HepG2 (cell line): ENCODE data around the gene RPUSD4. TPM values are rescaled to one million over a fixed set of nuclear protein-coding genes. Genes with fewer than 3 reads are reported as not detected.
A peak's percentile ranks its signal among the peaks of the same experiment; 100 is the strongest.

Source experiments
- ATF5 ChIP-seq: sonication (generic); formaldehyde crosslinking; IDR thresholded peaks from 2 replicates; pipeline ENCODE4 v1.4.0; 2020; ENCODE audit warnings: mild to moderate bottlenecking, low read depth, missing genetic modification reagents
- CC2D1A ChIP-seq: sonication (generic); formaldehyde crosslinking; IDR thresholded peaks from 2 replicates; pipeline ENCODE4 v1.8.1; 2023; ENCODE audit warnings: mild to moderate bottlenecking, missing genetic modification reagents
- HNRNPL ChIP-seq: fragments of 200-400 bp; formaldehyde crosslinking; IDR thresholded peaks from 2 replicates; pipeline ENCODE4 v1.6.1; 2017; ENCODE audit warnings: mild to moderate bottlenecking, low read depth, low read length
- ISL2 ChIP-seq: sonication (generic); formaldehyde crosslinking; IDR thresholded peaks from 2 replicates; pipeline ENCODE4 v1.5.0; 2020; ENCODE audit warnings: missing genetic modification reagents
- KDM5B ChIP-seq: sonication (generic); formaldehyde crosslinking; IDR thresholded peaks from 2 replicates; pipeline ENCODE4 v1.4.0; 2020; ENCODE audit warnings: missing genetic modification reagents, mild to moderate bottlenecking, borderline replicate concordance
- NFE2L1 ChIP-seq: sonication (generic); formaldehyde crosslinking; IDR thresholded peaks from 2 replicates; pipeline ENCODE4 v1.4.0; 2020; ENCODE audit warnings: missing genetic modification reagents, mild to moderate bottlenecking, borderline replicate concordance
- PAX8 ChIP-seq: sonication (generic); formaldehyde crosslinking; IDR thresholded peaks from 2 replicates; pipeline ENCODE4 v1.8.0; 2022; ENCODE audit warnings: mild to moderate bottlenecking, missing genetic modification reagents, borderline replicate concordance
- RXRA ChIP-seq: sonication (generic); formaldehyde crosslinking; IDR thresholded peaks from 2 replicates; pipeline ENCODE4 v1.5.1; 2020; ENCODE audit warnings: missing genetic modification reagents
- SATB2 ChIP-seq: sonication (generic); formaldehyde crosslinking; IDR thresholded peaks from 2 replicates; pipeline ENCODE4 v1.5.0; 2020; ENCODE audit warnings: missing genetic modification reagents
- SOX6 ChIP-seq, 2 experiments: fragments of 450-650 bp in 1 of 2; sonication (generic) in 1 of 2; formaldehyde crosslinking in 1 of 2; IDR thresholded peaks; 2 replicates each; pipeline versions ENCODE4 v1.4.0 to v1.6.1; 2017 to 2020; ENCODE audit warnings: antibody characterized with exemption in 1 of 2, mild to moderate bottlenecking in 1 of 2, missing genetic modification reagents in 1 of 2
- TBX2 ChIP-seq: sonication (generic); formaldehyde crosslinking; IDR thresholded peaks from 2 replicates; pipeline ENCODE4 v1.5.0; 2020; ENCODE audit warnings: missing genetic modification reagents, mild to moderate bottlenecking, borderline replicate concordance
- THAP7 ChIP-seq: sonication (generic); formaldehyde crosslinking; IDR thresholded peaks from 2 replicates; pipeline ENCODE4 v1.8.1; 2023; ENCODE audit warnings: mild to moderate bottlenecking, missing genetic modification reagents
- ZHX1 ChIP-seq: sonication (generic); formaldehyde crosslinking; IDR thresholded peaks from 2 replicates; pipeline ENCODE4 v1.8.1; 2022; ENCODE audit warnings: low read depth, mild to moderate bottlenecking, missing genetic modification reagents
- ZKSCAN8 ChIP-seq: IDR thresholded peaks from 2 replicates; pipeline ENCODE4 v1.6.1; 2016; ENCODE audit warnings: borderline replicate concordance, missing genetic modification reagents, missing compliant biosample characterization
- ZMYM3 ChIP-seq: sonication (generic); formaldehyde crosslinking; IDR thresholded peaks from 2 replicates; pipeline ENCODE4 v1.5.1; 2020; ENCODE audit warnings: mild to moderate bottlenecking, missing genetic modification reagents
- ZNF10 ChIP-seq: sonication (generic); formaldehyde crosslinking; IDR thresholded peaks from 2 replicates; pipeline ENCODE4 v1.4.0; 2020; ENCODE audit warnings: mild to moderate bottlenecking, low read depth, missing genetic modification reagents, borderline replicate concordance
- ZNF451 ChIP-seq: sonication (generic); formaldehyde crosslinking; IDR thresholded peaks from 2 replicates; pipeline ENCODE4 v1.5.0; 2020; ENCODE audit warnings: mild to moderate bottlenecking, missing genetic modification reagents
- polyA plus RNA-seq, 8 experiments: library from polyadenylated mRNA; depleted of rRNA in 3 of 8; stranded (reverse) in 7 of 8; unstranded in 1 of 8; fragments of >200 nt; fragmentation: Illumina TruSeq in 4 of 8; extraction: Trizol in 4 of 8; gene quantifications; 2 replicates each; pipeline versions ENCODE4 v1.2.1 to v1.2.3, GENCODE V29; 2011 to 2016; ENCODE audit warnings: low read depth in 4 of 8, missing spikeins in 1 of 8, mixed read lengths in 1 of 8; ENCODE audit not compliant: insufficient read depth in 1 of 8
- total RNA-seq, 5 experiments: library from RNA; depleted of rRNA; stranded (reverse); fragments of >200 nt; fragmentation: Illumina TruSeq; extraction: Trizol; gene quantifications; 2 replicates each; pipeline ENCODE4 v1.2.3, GENCODE V29; 2016; ENCODE audit warnings: low read depth in 1 of 5
- TF ChIP-seq, protein P1 (sequence below): sonication (generic); formaldehyde crosslinking; IDR thresholded peaks from 2 replicates; pipeline ENCODE4 v1.9.0; 2021; ENCODE audit warnings: missing genetic modification reagents, borderline replicate concordance
- TF ChIP-seq, protein P2 (sequence below): sonication (generic); formaldehyde crosslinking; IDR thresholded peaks from 2 replicates; pipeline ENCODE4 v1.4.0; 2020; ENCODE audit warnings: missing genetic modification reagents, borderline replicate concordance

Gene RPUSD4
- total and polyA plus RNA-seq, 2 of the 13 experiments (the other 11 are each of a cell fraction or from before 2014, with no cell fraction given), result 45.0 to 52.9 TPM

DNA sequence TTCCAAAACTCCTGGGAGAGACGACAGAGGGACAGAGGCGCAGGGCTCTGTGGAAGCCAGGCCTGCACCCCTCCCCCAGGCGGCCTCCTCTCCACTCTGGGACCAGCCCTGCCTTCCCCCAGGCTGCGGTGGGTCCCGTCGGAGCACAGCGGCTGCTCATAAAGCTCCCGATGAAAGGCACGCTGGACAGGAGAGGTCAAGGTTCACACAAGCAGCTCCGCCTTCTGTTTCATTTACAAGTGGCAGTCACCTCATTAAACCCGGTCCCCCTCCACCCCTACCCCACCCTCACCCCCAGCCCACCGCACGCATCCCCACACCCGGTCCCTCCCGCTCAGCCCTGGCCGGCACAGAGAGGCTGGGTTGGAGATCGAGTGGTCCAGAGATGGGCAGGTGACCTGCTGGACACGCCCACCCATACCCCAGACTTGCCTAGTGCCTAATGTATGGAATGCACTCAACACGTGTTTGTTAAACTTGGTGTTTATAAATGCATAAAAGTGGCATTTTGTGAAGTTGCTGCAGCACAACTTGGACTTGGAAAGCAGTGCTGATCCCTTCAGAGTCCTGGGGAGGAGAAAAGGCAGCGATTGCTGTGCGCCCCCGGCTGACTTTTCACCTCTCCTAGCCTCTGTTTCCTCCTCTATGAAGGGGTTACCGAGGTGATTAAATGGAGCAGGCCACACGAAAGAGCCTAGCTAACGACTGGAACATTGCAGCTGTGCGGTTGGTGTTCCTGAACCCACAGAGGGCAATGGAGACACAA, 26.0 kb downstream of the RPUSD4 start (continued):
- TF ChIP-seq ATF5 (no peak), PAX8 (CRISPR knock-in tag) (no peak), HNRNPL (0 out of 2 replicates have a peak, but pooled peaks have one; percentile 34), THAP7 (CRISPR knock-in tag) (no peak), ZKSCAN8 (CRISPR knock-in tag) (no peak), ZNF451 (CRISPR knock-in tag) (no peak), TBX2 (CRISPR knock-in tag) (peak; percentile 55; the same call in 1 of the 2 replicates), SOX6 (IDR thresholded peaks at IDR 0.05) (no peak), SOX6 (CRISPR knock-in tag; IDR thresholded peaks at IDR 0.05) (no peak), ZMYM3 (CRISPR knock-in tag) (peak; percentile 64), ISL2 (CRISPR knock-in tag) (0 out of 2 replicates have a peak, but pooled peaks have one; percentile 17), NFE2L1 (CRISPR knock-in tag) (no peak), ZNF10 (CRISPR knock-in tag) (no peak), ZHX1 (CRISPR knock-in tag) (peak; percentile 6; the same call in 1 of the 2 replicates), CC2D1A (CRISPR knock-in tag) (no peak), RXRA (CRISPR knock-in tag) (peak; percentile 37), KDM5B (peak; percentile 20; the same call in 1 of the 2 replicates), SATB2 (CRISPR knock-in tag) (no peak)
- TF ChIP-seq, protein P1, sequence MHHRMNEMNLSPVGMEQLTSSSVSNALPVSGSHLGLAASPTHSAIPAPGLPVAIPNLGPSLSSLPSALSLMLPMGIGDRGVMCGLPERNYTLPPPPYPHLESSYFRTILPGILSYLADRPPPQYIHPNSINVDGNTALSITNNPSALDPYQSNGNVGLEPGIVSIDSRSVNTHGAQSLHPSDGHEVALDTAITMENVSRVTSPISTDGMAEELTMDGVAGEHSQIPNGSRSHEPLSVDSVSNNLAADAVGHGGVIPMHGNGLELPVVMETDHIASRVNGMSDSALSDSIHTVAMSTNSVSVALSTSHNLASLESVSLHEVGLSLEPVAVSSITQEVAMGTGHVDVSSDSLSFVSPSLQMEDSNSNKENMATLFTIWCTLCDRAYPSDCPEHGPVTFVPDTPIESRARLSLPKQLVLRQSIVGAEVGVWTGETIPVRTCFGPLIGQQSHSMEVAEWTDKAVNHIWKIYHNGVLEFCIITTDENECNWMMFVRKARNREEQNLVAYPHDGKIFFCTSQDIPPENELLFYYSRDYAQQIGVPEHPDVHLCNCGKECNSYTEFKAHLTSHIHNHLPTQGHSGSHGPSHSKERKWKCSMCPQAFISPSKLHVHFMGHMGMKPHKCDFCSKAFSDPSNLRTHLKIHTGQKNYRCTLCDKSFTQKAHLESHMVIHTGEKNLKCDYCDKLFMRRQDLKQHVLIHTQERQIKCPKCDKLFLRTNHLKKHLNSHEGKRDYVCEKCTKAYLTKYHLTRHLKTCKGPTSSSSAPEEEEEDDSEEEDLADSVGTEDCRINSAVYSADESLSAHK (CRISPR knock-in tag), result no peak
- TF ChIP-seq, protein P2, sequence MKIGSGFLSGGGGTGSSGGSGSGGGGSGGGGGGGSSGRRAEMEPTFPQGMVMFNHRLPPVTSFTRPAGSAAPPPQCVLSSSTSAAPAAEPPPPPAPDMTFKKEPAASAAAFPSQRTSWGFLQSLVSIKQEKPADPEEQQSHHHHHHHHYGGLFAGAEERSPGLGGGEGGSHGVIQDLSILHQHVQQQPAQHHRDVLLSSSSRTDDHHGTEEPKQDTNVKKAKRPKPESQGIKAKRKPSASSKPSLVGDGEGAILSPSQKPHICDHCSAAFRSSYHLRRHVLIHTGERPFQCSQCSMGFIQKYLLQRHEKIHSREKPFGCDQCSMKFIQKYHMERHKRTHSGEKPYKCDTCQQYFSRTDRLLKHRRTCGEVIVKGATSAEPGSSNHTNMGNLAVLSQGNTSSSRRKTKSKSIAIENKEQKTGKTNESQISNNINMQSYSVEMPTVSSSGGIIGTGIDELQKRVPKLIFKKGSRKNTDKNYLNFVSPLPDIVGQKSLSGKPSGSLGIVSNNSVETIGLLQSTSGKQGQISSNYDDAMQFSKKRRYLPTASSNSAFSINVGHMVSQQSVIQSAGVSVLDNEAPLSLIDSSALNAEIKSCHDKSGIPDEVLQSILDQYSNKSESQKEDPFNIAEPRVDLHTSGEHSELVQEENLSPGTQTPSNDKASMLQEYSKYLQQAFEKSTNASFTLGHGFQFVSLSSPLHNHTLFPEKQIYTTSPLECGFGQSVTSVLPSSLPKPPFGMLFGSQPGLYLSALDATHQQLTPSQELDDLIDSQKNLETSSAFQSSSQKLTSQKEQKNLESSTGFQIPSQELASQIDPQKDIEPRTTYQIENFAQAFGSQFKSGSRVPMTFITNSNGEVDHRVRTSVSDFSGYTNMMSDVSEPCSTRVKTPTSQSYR, result peak; percentile 90
